Amniotic stem cell (primary cell): Measurements from ENCODE around the gene AKR1D1.
"Not testable (repeated sequence)": the region's sequence is repeated elsewhere in the genome, so short reads cannot be mapped to it uniquely, and the experiment has no call there.

Experiments used
- DNase-seq: peaks from one replicate; lab custom pipeline; 2025; lab: John Stamatoyannopoulos, UW

AKR1D1 gene

GRCh38 chr7:138122162-138122561, 45.9 kb downstream of the AKR1D1 start:
- DNase-seq, result no peak

DNA sequence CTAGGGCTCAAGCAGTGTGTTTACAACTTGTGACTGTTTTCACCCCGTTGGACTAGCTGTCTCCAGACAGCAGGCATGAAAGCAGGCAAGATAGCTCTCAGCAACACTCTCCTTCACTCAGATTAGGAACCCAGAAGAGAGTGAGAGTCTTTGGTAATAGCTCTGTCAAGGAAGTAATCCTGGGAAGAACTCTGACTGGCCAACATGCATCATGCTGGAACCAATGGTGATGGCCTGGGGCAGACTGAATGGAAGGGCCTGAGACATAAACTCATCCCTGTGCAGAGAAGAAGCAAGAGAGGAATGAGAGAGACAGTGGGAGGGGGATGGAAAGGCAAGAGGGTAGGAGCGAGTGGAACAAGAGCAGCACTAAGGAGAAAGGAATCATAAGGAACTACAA, 48.9 kb downstream of the AKR1D1 start:
- DNase-seq, result no peak

GRCh38 chr7:138125598-138126111, 49.4 kb downstream of the AKR1D1 start:
- DNase-seq, result no peak

DNA sequence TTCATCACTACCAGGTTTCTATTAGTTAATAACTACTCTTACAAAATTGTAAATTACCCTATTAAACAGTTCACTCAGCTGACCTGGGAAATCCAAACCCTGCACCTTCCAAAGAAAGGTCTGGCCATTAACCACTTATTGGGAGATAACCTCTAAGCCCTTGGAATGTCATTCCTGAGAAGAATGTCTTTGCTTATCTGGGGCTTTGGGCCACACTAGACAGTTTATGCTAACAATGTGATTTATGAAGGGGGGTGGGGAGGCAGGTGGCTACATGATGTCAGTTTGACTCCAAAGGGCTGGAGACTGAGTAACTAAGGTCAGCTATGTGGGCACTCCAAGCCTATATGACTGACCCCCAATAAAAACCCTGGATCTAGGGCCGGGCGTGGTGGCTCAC, 50.7 kb downstream of the AKR1D1 start:
- no peak for DNase-seq

- no peak for DNase-seq
Measured at GRCh38 chr7:138127996-138128395, 51.7 kb downstream of the AKR1D1 start.

GRCh38 chr7:138129551-138130165, 53.4 kb downstream of the AKR1D1 start:
- no peak for DNase-seq

DNA sequence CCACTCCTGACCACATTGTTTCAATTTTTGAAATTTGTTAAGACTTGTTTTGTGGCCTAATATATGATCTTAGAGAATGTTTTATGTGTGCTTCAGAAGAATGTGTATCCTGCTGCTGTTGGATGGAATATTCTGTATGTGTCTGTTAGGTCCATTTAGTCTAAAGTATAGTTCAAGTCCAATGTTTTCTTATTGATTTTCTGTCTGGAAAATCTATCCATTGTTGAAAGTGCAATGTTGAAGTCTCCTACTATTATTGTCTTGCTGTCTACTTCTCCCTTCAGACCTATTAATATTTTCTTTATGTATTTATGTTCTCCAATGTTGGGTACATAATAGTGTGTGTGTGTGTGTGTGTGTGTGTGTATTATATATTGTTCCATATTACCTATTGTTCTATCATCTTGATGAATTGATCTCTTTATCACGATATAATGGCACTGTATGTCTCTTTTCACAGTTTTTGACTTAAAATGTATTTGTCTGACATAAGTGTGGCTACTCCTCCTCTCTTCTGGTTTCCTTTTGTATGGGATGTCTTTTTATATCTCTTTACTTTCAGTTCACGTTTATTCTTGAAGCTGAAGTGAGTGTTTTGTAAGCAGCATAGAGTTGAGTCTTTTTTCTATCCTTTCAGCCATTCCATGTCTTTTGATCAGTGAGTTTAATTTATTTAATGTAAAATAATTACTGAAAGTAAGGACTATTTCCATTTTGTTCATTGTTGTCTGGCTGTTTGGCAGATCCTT, 61.3 kb downstream of the AKR1D1 start:
- no peak for DNase-seq

GRCh38 chr7:138138244-138138643, 62.0 kb downstream of the AKR1D1 start:
- DNase-seq, result no peak

GRCh38 chr7:138142583-138143201, 66.4 kb downstream of the AKR1D1 start:
- no peak for DNase-seq

DNA sequence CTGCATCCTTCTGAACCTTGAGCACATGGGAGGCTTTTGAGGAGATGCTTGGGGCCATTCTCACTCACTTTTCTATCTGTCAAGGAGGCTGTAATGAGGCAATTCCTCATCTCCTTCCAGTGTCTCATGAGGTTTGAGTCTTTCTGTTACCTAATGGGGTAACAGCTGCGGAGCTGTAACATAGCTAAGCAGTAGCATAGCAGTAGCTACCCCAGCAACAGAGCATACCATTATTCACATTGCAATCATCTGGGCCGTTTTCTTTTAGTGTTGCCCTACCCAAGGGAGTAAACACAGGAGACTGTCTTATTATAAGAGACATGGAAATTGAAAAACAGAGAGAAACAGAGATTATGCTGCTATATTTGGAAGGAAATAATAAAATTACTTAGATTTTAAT, 68.7 kb downstream of the AKR1D1 start:
- DNase-seq, result no peak

GRCh38 chr7:138146221-138146620, 70.0 kb downstream of the AKR1D1 start:
- DNase-seq, result not testable (repeated sequence)

- DNase-seq, result not testable (repeated sequence)
Measured at GRCh38 chr7:138146757-138147734, 70.8 kb downstream of the AKR1D1 start.

GRCh38 chr7:138151731-138152577, 75.7 kb downstream of the AKR1D1 start:
- DNase-seq, result no peak

- DNase-seq, result no peak
Measured at GRCh38 chr7:138154661-138155060, 78.4 kb downstream of the AKR1D1 start.

DNA sequence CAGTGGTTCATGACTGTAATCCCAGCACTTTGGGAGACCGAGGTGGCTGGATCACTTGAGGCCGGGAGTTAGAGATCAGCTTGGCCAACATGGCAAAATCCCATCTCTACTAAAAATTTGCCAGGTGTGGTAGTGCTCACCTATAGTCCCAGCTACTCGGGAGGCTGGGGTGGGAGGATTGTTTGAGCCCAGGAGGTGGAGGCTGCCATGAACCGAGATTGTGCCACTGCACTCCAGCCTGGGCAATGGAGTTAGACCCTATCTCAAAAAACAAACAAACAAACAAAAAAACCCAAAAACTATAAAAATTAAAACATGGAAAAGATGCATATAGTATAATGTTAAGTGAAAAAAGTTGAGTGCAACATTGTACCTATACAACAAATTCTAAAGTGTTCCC, 81.4 kb downstream of the AKR1D1 start:
- DNase-seq, result no peak

- no peak for DNase-seq
Measured at GRCh38 chr7:138158739-138159528, 82.7 kb downstream of the AKR1D1 start.

GRCh38 chr7:138161600-138162081, 85.4 kb downstream of the AKR1D1 start:
- peak; percentile 87 for DNase-seq

- no peak for DNase-seq
Measured at GRCh38 chr7:138162236-138162635, 86.0 kb downstream of the AKR1D1 start.

GRCh38 chr7:138163800-138164199, 87.5 kb downstream of the AKR1D1 start:
- DNase-seq, result no peak

GRCh38 chr7:138164804-138165203, 88.5 kb downstream of the AKR1D1 start:
- DNase-seq, result no peak
